A673 (cell line): ENCODE data around the gene SLC1A5.

Experiments used
- EZH2 ChIP-seq: fragments of 200-600 bp; sonication (generic); IDR thresholded peaks from 2 replicates; pipeline ENCODE4 v1.6.1; 2017; ENCODE audit warnings: borderline replicate concordance, low read depth, mild to moderate bottlenecking, mixed read lengths, antibody characterized with exemption, low read length; ENCODE audit not compliant: poor library complexity, severe bottlenecking
- TF ChIP-seq, protein P1 (sequence below): fragments of 300-800, 200-600 bp; sonication (generic); conservative IDR thresholded peaks from 2 replicates; pipeline ENCODE4 v1.5.1; 2017; ENCODE audit warnings: low read depth, mild to moderate bottlenecking, antibody characterized with exemption, low read length, moderate library complexity, mixed read lengths

DNA sequence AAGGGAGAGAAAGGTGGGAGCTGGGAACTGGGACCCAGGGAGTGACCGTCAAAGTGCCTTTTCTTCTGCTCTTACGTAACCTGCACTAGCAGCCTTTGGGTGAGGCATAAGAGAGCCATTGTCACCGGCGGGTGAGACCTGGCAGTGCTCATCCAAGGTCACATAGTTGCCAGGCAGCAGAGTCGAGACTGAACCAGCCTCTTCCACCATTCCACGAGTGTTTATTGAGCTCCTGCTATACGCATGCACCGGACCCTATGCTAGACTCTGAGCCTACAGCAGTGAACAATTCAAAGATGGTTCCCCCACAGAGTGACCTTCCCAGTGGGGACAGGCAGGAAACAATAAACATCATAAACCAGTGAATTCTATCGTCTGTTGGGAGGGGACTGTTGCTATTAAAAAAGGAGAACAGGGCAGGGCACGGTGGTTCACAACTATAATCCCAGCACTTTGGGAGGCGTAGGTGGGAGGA lies 23.5 kb downstream of the SLC1A5 start:
- TF ChIP-seq, protein P1, sequence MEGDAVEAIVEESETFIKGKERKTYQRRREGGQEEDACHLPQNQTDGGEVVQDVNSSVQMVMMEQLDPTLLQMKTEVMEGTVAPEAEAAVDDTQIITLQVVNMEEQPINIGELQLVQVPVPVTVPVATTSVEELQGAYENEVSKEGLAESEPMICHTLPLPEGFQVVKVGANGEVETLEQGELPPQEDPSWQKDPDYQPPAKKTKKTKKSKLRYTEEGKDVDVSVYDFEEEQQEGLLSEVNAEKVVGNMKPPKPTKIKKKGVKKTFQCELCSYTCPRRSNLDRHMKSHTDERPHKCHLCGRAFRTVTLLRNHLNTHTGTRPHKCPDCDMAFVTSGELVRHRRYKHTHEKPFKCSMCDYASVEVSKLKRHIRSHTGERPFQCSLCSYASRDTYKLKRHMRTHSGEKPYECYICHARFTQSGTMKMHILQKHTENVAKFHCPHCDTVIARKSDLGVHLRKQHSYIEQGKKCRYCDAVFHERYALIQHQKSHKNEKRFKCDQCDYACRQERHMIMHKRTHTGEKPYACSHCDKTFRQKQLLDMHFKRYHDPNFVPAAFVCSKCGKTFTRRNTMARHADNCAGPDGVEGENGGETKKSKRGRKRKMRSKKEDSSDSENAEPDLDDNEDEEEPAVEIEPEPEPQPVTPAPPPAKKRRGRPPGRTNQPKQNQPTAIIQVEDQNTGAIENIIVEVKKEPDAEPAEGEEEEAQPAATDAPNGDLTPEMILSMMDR = no peak
- no peak for TF ChIP-seq EZH2
